Activated naive CD8-positive, alpha-beta T cell (primary cell): ENCODE results near the gene FAM117B.

ENCODE experiments used
- H3K27ac Mint-ChIP-seq: one replicate; pipeline ENCODE4 v1.8.0; 2021; ENCODE audit warnings: mixed read lengths
- H3K27me3 Mint-ChIP-seq: one replicate; pipeline ENCODE4 v1.8.0; 2021; ENCODE audit warnings: mixed read lengths
- H3K36me3 Mint-ChIP-seq: one replicate; pipeline ENCODE4 v1.8.0; 2021; ENCODE audit warnings: mixed read lengths
- H3K4me1 Mint-ChIP-seq: one replicate; pipeline ENCODE4 v1.8.0; 2021; ENCODE audit warnings: low read depth, mixed read lengths
- H3K4me3 Mint-ChIP-seq: one replicate; pipeline ENCODE4 v1.8.0; 2021; ENCODE audit warnings: mild to moderate bottlenecking, mixed read lengths
- H3K9me3 Mint-ChIP-seq: one replicate; pipeline ENCODE4 v1.8.0; 2021; ENCODE audit warnings: low read depth, mixed read lengths

The FAM117B gene

DNA sequence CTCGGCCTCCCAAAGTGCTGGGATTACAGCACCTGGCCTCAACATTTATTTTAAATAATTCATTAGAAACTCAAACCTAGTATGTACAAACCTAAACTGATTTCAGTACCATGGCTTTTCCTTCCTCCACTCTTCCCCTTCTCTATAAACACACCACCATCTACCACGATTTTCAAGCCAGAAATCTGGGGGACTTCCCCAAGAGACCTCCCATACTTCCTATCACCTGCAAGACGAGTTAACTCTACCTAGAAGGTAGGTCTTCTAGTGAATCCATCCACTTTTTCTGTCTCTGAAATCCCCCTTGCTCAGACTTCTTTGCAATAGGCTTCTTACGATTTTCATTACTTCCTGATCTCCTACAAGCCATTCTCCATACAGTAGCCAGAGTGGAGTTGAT is 7.7 kb upstream of the FAM117B start:
- Mint-ChIP-seq H3K27me3 (no peaks in the 10 kb centered on the region), H3K36me3 (no peaks in the 10 kb centered on the region), H3K9me3 (no peaks in the 10 kb centered on the region), H3K4me3 (no peak overlapping the region), H3K27ac (no peak overlapping the region), H3K4me1 (peaks cover 9% of the 10 kb centered on the region)

DNA sequence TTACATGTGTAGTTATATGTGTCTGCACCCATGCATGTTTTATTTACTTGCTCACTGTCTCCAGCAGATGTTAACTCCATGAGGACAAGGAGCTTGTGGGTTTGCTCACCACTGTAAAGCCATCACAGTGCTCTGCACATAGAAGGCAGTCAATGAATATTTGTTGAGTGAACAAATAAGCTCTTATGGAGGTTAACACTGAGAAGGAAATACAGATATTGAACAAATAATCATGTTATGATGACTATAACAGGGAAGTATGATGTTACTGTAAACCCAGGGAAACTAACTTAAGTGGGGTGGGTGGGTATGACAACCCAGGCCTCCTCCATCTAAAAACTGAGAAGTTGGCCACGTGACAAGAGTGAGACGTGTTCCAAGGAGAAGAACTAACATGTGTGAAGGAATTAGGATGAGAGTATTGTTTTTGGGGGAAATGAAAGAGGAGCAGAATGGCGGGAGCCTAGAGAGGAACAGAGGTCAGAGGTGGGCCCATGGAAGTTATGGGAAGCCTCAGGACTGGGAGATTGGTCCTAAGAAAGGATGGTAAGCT is 6.0 kb upstream of the FAM117B start:
- Mint-ChIP-seq H3K9me3 (no peaks in the 10 kb centered on the region), H3K27ac (no peak overlapping the region), H3K36me3 (no peaks in the 10 kb centered on the region), H3K4me1 (peaks cover 21% of the 10 kb centered on the region), H3K4me3 (no peak overlapping the region), H3K27me3 (no peaks in the 10 kb centered on the region)

DNA sequence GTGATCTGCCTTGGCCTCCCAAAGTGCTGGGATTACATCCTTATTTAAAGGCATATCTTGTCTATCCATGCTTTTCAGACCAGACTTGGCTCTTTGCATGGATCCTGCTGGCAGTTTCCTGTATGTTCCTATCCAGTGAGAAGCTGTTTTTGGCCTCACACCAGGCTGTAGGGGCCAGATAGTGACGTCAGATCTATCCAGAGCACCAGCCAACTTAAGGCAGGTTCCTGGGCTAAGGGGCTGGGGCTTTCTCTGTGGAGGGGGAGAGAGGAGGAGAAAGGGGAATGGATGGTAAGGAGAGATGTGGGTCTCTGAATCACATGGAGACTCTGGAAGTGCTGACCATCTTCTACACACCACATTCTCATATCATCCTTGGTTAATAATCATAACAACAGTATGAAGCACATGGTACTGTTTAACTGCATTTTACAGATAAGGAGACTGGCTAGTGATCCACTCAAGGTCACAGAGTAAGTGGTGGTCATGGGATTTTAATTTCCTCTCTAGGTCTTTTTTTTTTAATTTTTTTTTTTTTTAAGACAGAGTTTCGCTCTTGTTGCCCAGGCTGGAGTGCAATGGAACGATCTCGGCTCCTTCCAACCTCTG is 2.0 kb upstream of the FAM117B start:
- Mint-ChIP-seq H3K4me1 (peaks cover 42% of the 10 kb centered on the region), H3K4me3 (peak overlapping the region; percentile 33), H3K27ac (peak overlapping the region; percentile 67), H3K9me3 (no peaks in the 10 kb centered on the region), H3K27me3 (no peaks in the 10 kb centered on the region), H3K36me3 (no peaks in the 10 kb centered on the region)

- Mint-ChIP-seq H3K4me3 (peak overlapping the region; percentile 96), H3K27ac (peak overlapping the region; percentile 98), H3K4me1 (peaks cover 48% of the 10 kb centered on the region), H3K36me3 (no peaks in the 10 kb centered on the region), H3K27me3 (no peaks in the 10 kb centered on the region), H3K9me3 (no peaks in the 10 kb centered on the region)
These were observed 1.3 kb upstream of the FAM117B start for GRCh38 chr2:202633470-202633869.

DNA sequence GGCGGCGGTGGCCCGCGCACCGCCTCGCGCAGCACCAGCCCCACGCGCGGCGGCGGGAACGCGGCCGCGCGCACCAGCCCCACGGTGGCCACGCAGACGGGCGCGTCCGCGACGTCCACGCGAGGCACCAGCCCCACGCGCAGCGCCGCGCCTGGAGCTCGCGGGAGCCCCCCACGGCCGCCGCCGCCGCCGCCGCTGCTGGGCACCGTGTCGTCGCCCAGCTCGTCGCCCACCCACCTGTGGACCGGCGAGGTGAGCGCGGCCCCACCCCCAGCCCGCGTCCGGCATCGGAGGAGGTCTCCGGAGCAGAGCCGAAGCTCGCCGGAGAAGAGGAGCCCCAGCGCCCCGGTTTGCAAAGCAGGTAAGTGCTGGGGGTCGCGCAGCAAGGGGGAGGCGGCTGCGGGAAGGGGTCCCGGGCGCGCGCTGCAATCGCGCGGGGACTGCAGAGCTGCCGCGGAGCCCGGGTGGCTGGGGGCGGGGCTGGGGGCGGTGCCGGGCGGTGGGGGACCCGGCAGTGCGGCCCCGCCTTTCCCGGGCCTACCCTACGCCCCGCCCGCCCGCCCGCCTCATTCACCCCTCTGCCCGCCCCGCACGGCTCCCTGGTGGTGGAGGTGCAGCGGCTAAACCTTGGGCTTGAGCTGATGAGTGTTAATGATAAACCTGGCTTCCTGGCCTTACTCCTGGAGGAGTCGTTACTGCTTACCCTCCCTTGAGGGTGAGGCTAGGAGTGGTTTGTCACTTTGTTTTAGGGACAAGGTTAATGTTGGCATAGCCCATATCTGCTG is 851 bp downstream of the FAM117B start:
- H3K4me1 Mint-ChIP-seq: peaks cover 66% of the 10 kb centered on the region

GRCh38 chr2:202636213-202636513 is 1.4 kb downstream of the FAM117B start:
- Mint-ChIP-seq H3K4me3 (peak overlapping the region; percentile 97), H3K27ac (peak overlapping the region; percentile 97), H3K27me3 (no peaks in the 10 kb centered on the region), H3K9me3 (no peaks in the 10 kb centered on the region), H3K4me1 (peaks cover 72% of the 10 kb centered on the region), H3K36me3 (no peaks in the 10 kb centered on the region)

More for the DNA sequence above, 851 bp downstream of the FAM117B start:
- Mint-ChIP-seq H3K4me3 (peak overlapping the region; percentile 97), H3K9me3 (no peaks in the 10 kb centered on the region), H3K27ac (peak overlapping the region; percentile 97), H3K36me3 (no peaks in the 10 kb centered on the region), H3K27me3 (no peaks in the 10 kb centered on the region)

GRCh38 chr2:202638721-202639120 is 4.0 kb downstream of the FAM117B start:
- Mint-ChIP-seq H3K9me3 (no peaks in the 10 kb centered on the region), H3K27ac (peak overlapping the region; percentile 97), H3K27me3 (no peaks in the 10 kb centered on the region), H3K36me3 (no peaks in the 10 kb centered on the region), H3K4me1 (peaks cover 58% of the 10 kb centered on the region), H3K4me3 (peak overlapping the region; percentile 89)

GRCh38 chr2:202639231-202639630 is 4.5 kb downstream of the FAM117B start:
- Mint-ChIP-seq H3K27ac (peak overlapping the region; percentile 97), H3K4me1 (peaks cover 56% of the 10 kb centered on the region), H3K27me3 (no peaks in the 10 kb centered on the region), H3K36me3 (no peaks in the 10 kb centered on the region), H3K4me3 (peak overlapping the region; percentile 89), H3K9me3 (no peaks in the 10 kb centered on the region)

- no peak overlapping the region for H3K4me3 Mint-ChIP-seq
- H3K9me3 Mint-ChIP-seq: no peaks in the 10 kb centered on the region
- H3K27ac Mint-ChIP-seq: no peak overlapping the region
- no peaks in the 10 kb centered on the region for H3K27me3 Mint-ChIP-seq
- H3K4me1 Mint-ChIP-seq: peaks cover 60% of the 10 kb centered on the region
- H3K36me3 Mint-ChIP-seq: no peaks in the 10 kb centered on the region
These were observed 7.8 kb downstream of the FAM117B start for GRCh38 chr2:202642567-202642966.

- Mint-ChIP-seq H3K36me3 (no peaks in the 10 kb centered on the region), H3K4me1 (peaks cover 60% of the 10 kb centered on the region), H3K4me3 (peak overlapping the region; percentile 79), H3K27ac (peak overlapping the region; percentile 92), H3K9me3 (no peaks in the 10 kb centered on the region), H3K27me3 (no peaks in the 10 kb centered on the region)
These were observed 8.5 kb downstream of the FAM117B start for GRCh38 chr2:202643012-202643858.

DNA sequence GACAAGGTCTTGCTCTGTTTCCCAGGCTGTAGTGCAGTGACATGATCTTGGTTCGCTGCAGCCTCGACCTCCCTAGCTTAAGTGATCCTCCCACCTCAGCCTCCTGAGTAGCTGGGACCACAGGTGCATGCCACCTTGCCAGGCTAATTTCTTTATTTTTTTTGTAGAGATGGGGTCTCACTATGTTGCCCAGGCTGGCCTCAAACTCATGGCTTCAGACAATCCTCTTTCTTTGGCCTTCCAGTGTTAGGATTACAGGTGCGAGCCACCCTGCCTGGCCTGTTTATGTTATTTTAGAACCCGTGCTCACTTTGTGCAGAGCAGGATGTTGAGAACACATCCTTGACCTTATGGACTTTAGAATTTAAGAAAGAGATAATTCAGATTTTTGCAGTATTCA is 17.4 kb downstream of the FAM117B start:
- Mint-ChIP-seq H3K9me3 (no peaks in the 10 kb centered on the region), H3K36me3 (no peaks in the 10 kb centered on the region), H3K4me3 (no peak overlapping the region), H3K4me1 (peaks cover 77% of the 10 kb centered on the region), H3K27me3 (no peaks in the 10 kb centered on the region), H3K27ac (peak overlapping the region; percentile 90)

DNA sequence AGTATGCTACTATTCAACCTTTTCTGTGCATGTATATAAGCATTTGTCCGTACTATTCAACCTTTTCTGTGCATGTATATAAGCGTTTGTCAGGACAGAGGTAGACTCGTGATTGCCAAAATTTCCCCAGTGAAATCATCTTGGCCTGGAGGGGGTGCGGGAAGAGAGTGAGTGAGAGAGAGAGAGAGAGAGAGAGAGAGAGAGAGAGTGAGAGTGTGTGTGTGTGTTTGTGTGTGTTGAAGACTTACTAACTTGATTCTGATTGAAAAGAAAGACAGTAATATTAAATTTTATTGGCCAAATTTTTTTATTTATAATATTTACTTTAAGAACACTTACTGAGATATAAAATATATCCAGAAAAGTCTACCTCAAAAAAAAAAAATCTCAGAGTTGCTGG is 19.1 kb downstream of the FAM117B start:
- H3K4me1 Mint-ChIP-seq: peaks cover 81% of the 10 kb centered on the region
- peak overlapping the region; percentile 57 for H3K4me3 Mint-ChIP-seq
- no peaks in the 10 kb centered on the region for H3K9me3 Mint-ChIP-seq
- no peaks in the 10 kb centered on the region for H3K27me3 Mint-ChIP-seq
- H3K36me3 Mint-ChIP-seq: no peaks in the 10 kb centered on the region
- peak overlapping the region; percentile 90 for H3K27ac Mint-ChIP-seq

- no peaks in the 10 kb centered on the region for H3K27me3 Mint-ChIP-seq
- peak overlapping the region; percentile 87 for H3K27ac Mint-ChIP-seq
- peak overlapping the region; percentile 43 for H3K4me3 Mint-ChIP-seq
- H3K36me3 Mint-ChIP-seq: peaks cover 2% of the 10 kb centered on the region
- peaks cover 85% of the 10 kb centered on the region for H3K4me1 Mint-ChIP-seq
- no peaks in the 10 kb centered on the region for H3K9me3 Mint-ChIP-seq
These were observed 23.1 kb downstream of the FAM117B start for GRCh38 chr2:202657876-202658275.

- Mint-ChIP-seq H3K9me3 (no peaks in the 10 kb centered on the region), H3K4me1 (peaks cover 86% of the 10 kb centered on the region)
These were observed 26.0 kb downstream of the FAM117B start for GRCh38 chr2:202660796-202661195.

GRCh38 chr2:202669841-202670240 is 35.1 kb downstream of the FAM117B start:
- Mint-ChIP-seq H3K27me3 (no peaks in the 10 kb centered on the region), H3K36me3 (peaks cover 3% of the 10 kb centered on the region), H3K4me3 (peak overlapping the region; percentile 81), H3K4me1 (peaks cover 87% of the 10 kb centered on the region), H3K27ac (peak overlapping the region; percentile 97), H3K9me3 (no peaks in the 10 kb centered on the region)

More at GRCh38 chr2:202660796-202661195, 26.0 kb downstream of the FAM117B start:
- Mint-ChIP-seq H3K27ac (peak overlapping the region; percentile 86), H3K27me3 (no peaks in the 10 kb centered on the region), H3K36me3 (peaks cover 4% of the 10 kb centered on the region), H3K4me3 (no peak overlapping the region)
